ENCODE results near the gene SPATA6L. TPM values are rescaled to one million over a fixed set of nuclear protein-coding genes. Genes with fewer than 3 reads are reported as not detected.

SPATA6L gene
- total and polyA plus RNA-seq, 2 of the 4 experiments (the other 2 are of a cell fraction) = 0.18 to 0.84 TPM

- H3K9ac ChIP-seq (ENCODE audit: low read depth, low read length) = no peak overlapping the region
- no peak overlapping the region for H4K5ac ChIP-seq (ENCODE audit: low read depth, low read length)
- no peaks in the 10 kb centered on the region for H3K36me3 ChIP-seq (ENCODE audit: control insufficient read depth, insufficient read depth, low read length)
- H3K9me3 ChIP-seq (ENCODE audit: control insufficient read depth, insufficient read depth, low read length) = no peaks in the 10 kb centered on the region
- H4K8ac ChIP-seq (ENCODE audit: low read depth in 2 of 2, low read length in 2 of 2) = no peak overlapping the region
- H2BK120ac ChIP-seq (ENCODE audit: low read depth, low read length) = no peak overlapping the region
- H3K9me1 ChIP-seq (ENCODE audit: insufficient read depth, low read length) = no peaks in the 10 kb centered on the region
- H2AK5ac ChIP-seq (ENCODE audit: low read depth, low read length) = no peak overlapping the region
- H2BK20ac ChIP-seq (ENCODE audit: low read depth, low read length) = no peak overlapping the region
- TF ChIP-seq RCOR1 (IDR thresholded peaks at IDR 0.05; ENCODE audit: insufficient replicate concordance, low read length) (no peak), FOS (IDR thresholded peaks at IDR 0.05; ENCODE audit: low read depth, low read length) (no peak), ELK1 (IDR thresholded peaks at IDR 0.05; ENCODE audit: borderline replicate concordance, low read depth, low read length) (no peak), CHD1 (IDR thresholded peaks at IDR 0.05; ENCODE audit: low read depth, low read length) (no peak), CTCF (conservative IDR thresholded peaks at IDR 0.05; ENCODE audit: low read depth, low read length) (no peak), MAZ (IDR thresholded peaks at IDR 0.05; ENCODE audit: borderline replicate concordance, low read depth, low read length) (no peak), RAD21 (IDR thresholded peaks at IDR 0.05; ENCODE audit: low read length) (no peak), POLR2A (IDR thresholded peaks at IDR 0.05; ENCODE audit: low read depth, low read length) (no peak), NFE2L2 (IDR thresholded peaks at IDR 0.05; ENCODE audit: low read depth, low read length) (no peak), BHLHE40 (IDR thresholded peaks at IDR 0.05; ENCODE audit: low read depth, low read length) (no peak), CEBPB (IDR thresholded peaks at IDR 0.05; ENCODE audit: low read depth, low read length) (no peak), RFX5 (IDR thresholded peaks at IDR 0.05; ENCODE audit: low read depth, low read length) (no peak), MAFK (IDR thresholded peaks at IDR 0.05; ENCODE audit: low read depth, low read length) (no peak), USF2 (IDR thresholded peaks at IDR 0.05; ENCODE audit: low read depth, low read length) (no peak), SMC3 (IDR thresholded peaks at IDR 0.05; ENCODE audit: low read depth, low read length) (no peak), MXI1 (IDR thresholded peaks at IDR 0.05; ENCODE audit: borderline replicate concordance, low read depth, low read length) (no peak)
- H4K20me1 ChIP-seq (ENCODE audit: insufficient read depth, low read length) = no peaks in the 10 kb centered on the region
- H3K4me1 ChIP-seq (ENCODE audit: control insufficient read depth, insufficient read depth, low read length) = no peaks in the 10 kb centered on the region
- H2AFZ ChIP-seq (replicated peaks; ENCODE audit: low read length, poor library complexity) = no peak overlapping the region
- dilution Hi-C loops (cut with HindIII; ENCODE audit: low sequenced_read_pairs, unreplicated experiment) (no loop called here), intact Hi-C loops (cut with micrococcal nuclease) (no loop called here), in situ Hi-C loops (cut with MboI; ENCODE audit: low sequenced_read_pairs) (loop anchor here (10.0 kb wide), 1 partner anchor 262 kb away; no protein-coding TSS in a partner anchor)
- H2AK9ac ChIP-seq (replicated peaks; ENCODE audit: low read depth, low read length, poor library complexity) = no peak overlapping the region
- H3K14ac ChIP-seq (replicated peaks; ENCODE audit: low read depth, low read length) = no peak overlapping the region
- H3K27ac ChIP-seq (ENCODE audit: insufficient read depth, low read length) = no peak overlapping the region
- H3K27me3 ChIP-seq (ENCODE audit: control insufficient read depth, insufficient read depth, low read length) = no peaks in the 10 kb centered on the region; the same call in 1 of the 2 replicates
- no peak overlapping the region for H2BK15ac ChIP-seq (ENCODE audit: low read depth, low read length)
- H3K56ac ChIP-seq (ENCODE audit: extremely low read depth, insufficient read depth, low read length) = no peak overlapping the region
- no peak overlapping the region for H3K4me3 ChIP-seq (ENCODE audit: insufficient read depth, low read depth, low read length)
- no peaks in the 10 kb centered on the region for H3K79me1 ChIP-seq (ENCODE audit: low read depth in 1 of 2, low read length in 2 of 2)
- H3K4ac ChIP-seq (ENCODE audit: low read depth, low read length) = no peak overlapping the region
- no CpG with 5 or more reads among the region's 3 CpGs for WGBS, 2 experiments (ENCODE audit: extremely low coverage in 2 of 2, insufficient read length in 1 of 2)
- DNase-seq = no peak
- BruUV-seq (replicated peaks) = no TSS peak
- no peak overlapping the region for H3K4me2 ChIP-seq (ENCODE audit: low read depth, low read length)
- H3K18ac ChIP-seq (ENCODE audit: low read depth, low read length) = no peak overlapping the region
- no peak for ATAC-seq (ENCODE audit: low read depth)
- ChIA-PET POLR2A (ENCODE audit: unreplicated experiment) (no interaction called here), CTCF (interaction anchor here (0.7 kb wide), 1 partner anchor 732 kb away, joined by 4 read pairs; no protein-coding TSS in a partner anchor)
- H2BK5ac ChIP-seq (ENCODE audit: low read depth, low read length, poor library complexity, severe bottlenecking) = no peak overlapping the region
- H3K23ac ChIP-seq (ENCODE audit: low read depth, low read length) = no peak overlapping the region
- no peak overlapping the region for H4K91ac ChIP-seq (ENCODE audit: insufficient read depth, low read depth, low read length)
These were observed 9.7 kb downstream of the SPATA6L start for GRCh38 chr9:4656621-4657020.
